ENCODE data around the gene MAGI3.

- TF ChIP-seq CTCF (IDR thresholded peaks at IDR 0.05) (no peak), POLR2A (IDR thresholded peaks at IDR 0.05) (no peak)
Observed at GRCh38 chr1:113610372-113610771, 220.1 kb downstream of the MAGI3 start.
